ENCODE data around the gene NEUROD2.

- TF ChIP-seq, protein P1, sequence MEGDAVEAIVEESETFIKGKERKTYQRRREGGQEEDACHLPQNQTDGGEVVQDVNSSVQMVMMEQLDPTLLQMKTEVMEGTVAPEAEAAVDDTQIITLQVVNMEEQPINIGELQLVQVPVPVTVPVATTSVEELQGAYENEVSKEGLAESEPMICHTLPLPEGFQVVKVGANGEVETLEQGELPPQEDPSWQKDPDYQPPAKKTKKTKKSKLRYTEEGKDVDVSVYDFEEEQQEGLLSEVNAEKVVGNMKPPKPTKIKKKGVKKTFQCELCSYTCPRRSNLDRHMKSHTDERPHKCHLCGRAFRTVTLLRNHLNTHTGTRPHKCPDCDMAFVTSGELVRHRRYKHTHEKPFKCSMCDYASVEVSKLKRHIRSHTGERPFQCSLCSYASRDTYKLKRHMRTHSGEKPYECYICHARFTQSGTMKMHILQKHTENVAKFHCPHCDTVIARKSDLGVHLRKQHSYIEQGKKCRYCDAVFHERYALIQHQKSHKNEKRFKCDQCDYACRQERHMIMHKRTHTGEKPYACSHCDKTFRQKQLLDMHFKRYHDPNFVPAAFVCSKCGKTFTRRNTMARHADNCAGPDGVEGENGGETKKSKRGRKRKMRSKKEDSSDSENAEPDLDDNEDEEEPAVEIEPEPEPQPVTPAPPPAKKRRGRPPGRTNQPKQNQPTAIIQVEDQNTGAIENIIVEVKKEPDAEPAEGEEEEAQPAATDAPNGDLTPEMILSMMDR (IDR thresholded peaks at IDR 0.05) = no peak
- TF ChIP-seq RCOR1 (IDR thresholded peaks at IDR 0.05; ENCODE audit: low read depth, low read length) = no peak
- no peak; a peak in 2 of 4 replicates for TF ChIP-seq CEBPB (IDR thresholded peaks at IDR 0.05)
- no peak for TF ChIP-seq RFX5 (IDR thresholded peaks at IDR 0.05)
- no peak for TF ChIP-seq PHF8 (IDR thresholded peaks at IDR 0.05; ENCODE audit: borderline replicate concordance, low read depth)
- TF ChIP-seq, protein P2, sequence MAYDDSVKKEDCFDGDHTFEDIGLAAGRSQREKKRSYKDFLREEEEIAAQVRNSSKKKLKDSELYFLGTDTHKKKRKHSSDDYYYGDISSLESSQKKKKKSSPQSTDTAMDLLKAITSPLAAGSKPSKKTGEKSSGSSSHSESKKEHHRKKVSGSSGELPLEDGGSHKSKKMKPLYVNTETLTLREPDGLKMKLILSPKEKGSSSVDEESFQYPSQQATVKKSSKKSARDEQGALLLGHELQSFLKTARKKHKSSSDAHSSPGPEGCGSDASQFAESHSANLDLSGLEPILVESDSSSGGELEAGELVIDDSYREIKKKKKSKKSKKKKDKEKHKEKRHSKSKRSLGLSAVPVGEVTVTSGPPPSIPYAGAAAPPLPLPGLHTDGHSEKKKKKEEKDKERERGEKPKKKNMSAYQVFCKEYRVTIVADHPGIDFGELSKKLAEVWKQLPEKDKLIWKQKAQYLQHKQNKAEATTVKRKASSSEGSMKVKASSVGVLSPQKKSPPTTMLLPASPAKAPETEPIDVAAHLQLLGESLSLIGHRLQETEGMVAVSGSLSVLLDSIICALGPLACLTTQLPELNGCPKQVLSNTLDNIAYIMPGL (CRISPR knock-in tag; IDR thresholded peaks at IDR 0.05; ENCODE audit: borderline replicate concordance) = no peak
- no peak for TF ChIP-seq KDM1A (IDR thresholded peaks at IDR 0.05; ENCODE audit: low read depth)
- no peak for TF ChIP-seq RNF2 (IDR thresholded peaks at IDR 0.05; ENCODE audit: borderline replicate concordance, low read depth)
- TF ChIP-seq, protein P3, sequence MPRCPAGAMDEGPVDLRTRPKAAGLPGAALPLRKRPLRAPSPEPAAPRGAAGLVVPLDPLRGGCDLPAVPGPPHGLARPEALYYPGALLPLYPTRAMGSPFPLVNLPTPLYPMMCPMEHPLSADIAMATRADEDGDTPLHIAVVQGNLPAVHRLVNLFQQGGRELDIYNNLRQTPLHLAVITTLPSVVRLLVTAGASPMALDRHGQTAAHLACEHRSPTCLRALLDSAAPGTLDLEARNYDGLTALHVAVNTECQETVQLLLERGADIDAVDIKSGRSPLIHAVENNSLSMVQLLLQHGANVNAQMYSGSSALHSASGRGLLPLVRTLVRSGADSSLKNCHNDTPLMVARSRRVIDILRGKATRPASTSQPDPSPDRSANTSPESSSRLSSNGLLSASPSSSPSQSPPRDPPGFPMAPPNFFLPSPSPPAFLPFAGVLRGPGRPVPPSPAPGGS (IDR thresholded peaks at IDR 0.05) = no peak
- no peak for TF ChIP-seq USF2 (IDR thresholded peaks at IDR 0.05)
- TF ChIP-seq BHLHE40 (IDR thresholded peaks at IDR 0.05; ENCODE audit: low read depth, low read length) = no peak
These were observed 22.2 kb upstream of the NEUROD2 start for GRCh38 chr17:39629898-39630297.
